Cardiac fibroblast (primary cell): ENCODE results near the gene RSU1.

Experiments
- DNase-seq, 2 donors: peaks; one replicate each; pipeline versions ENCODE4 v3.0.0 to v3.0.0-alpha.2; 2010; ENCODE audit warnings: low read depth in 2 of 2
- H3K4me3 ChIP-seq, 2 donors: replicated peaks in 1 of 2; 1 replicate in 1 of 2; 2 replicates in 1 of 2; pipeline ENCODE4 v1.5.1; 2011; ENCODE audit warnings: low read depth in 2 of 2, low read length in 2 of 2, mild to moderate bottlenecking in 2 of 2, moderate library complexity in 1 of 2
- CTCF ChIP-seq: IDR thresholded peaks from one replicate; pipeline ENCODE4 v1.5.1; 2011; ENCODE audit warnings: low read depth, mild to moderate bottlenecking, low read length, inconsistent platforms

Gene RSU1

GRCh38 chr10:16643502-16643901, 173.7 kb downstream of the RSU1 start:
- TF ChIP-seq CTCF, result no peak
- no peak overlapping the region for H3K4me3 ChIP-seq
- no peak for DNase-seq

GRCh38 chr10:16640153-16640552, 177.1 kb downstream of the RSU1 start:
- H3K4me3 ChIP-seq, result no peak overlapping the region

GRCh38 chr10:16639471-16639870, 177.8 kb downstream of the RSU1 start:
- DNase-seq, result no peak
- TF ChIP-seq CTCF, result no peak
- no peak overlapping the region for H3K4me3 ChIP-seq

More at GRCh38 chr10:16640153-16640552, 177.1 kb downstream of the RSU1 start:
- TF ChIP-seq CTCF, result no peak
- DNase-seq, result no peak

GRCh38 chr10:16632996-16633395, 184.2 kb downstream of the RSU1 start:
- H3K4me3 ChIP-seq, result no peak overlapping the region
- DNase-seq, result no peak
- TF ChIP-seq CTCF, result no peak

- H3K4me3 ChIP-seq, result no peak overlapping the region
- no peak for TF ChIP-seq CTCF
- DNase-seq, result no peak
These were observed 190.5 kb downstream of the RSU1 start for GRCh38 chr10:16626697-16627096.

- TF ChIP-seq CTCF, result no peak
- no peak overlapping the region for H3K4me3 ChIP-seq
- no peak for DNase-seq
These were observed 204.3 kb downstream of the RSU1 start for GRCh38 chr10:16612981-16613355.
